ENCODE data around the gene CLMP. TPM values are rescaled to one million over a fixed set of nuclear protein-coding genes. Genes with fewer than 3 reads are reported as not detected.

Gene CLMP, protein sequence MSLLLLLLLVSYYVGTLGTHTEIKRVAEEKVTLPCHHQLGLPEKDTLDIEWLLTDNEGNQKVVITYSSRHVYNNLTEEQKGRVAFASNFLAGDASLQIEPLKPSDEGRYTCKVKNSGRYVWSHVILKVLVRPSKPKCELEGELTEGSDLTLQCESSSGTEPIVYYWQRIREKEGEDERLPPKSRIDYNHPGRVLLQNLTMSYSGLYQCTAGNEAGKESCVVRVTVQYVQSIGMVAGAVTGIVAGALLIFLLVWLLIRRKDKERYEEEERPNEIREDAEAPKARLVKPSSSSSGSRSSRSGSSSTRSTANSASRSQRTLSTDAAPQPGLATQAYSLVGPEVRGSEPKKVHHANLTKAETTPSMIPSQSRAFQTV
- total RNA-seq (under 1 TPM; 0.06 to 0.19 TPM), total RNA-seq (0 to 5.1 (median 0.64) reads per million in 172 experiments)
- polyA plus RNA-seq (2013, experiment 1 of 2): 0.44 TPM
- polyA plus RNA-seq (2013, experiment 2 of 2): 1.1 TPM

DNA sequence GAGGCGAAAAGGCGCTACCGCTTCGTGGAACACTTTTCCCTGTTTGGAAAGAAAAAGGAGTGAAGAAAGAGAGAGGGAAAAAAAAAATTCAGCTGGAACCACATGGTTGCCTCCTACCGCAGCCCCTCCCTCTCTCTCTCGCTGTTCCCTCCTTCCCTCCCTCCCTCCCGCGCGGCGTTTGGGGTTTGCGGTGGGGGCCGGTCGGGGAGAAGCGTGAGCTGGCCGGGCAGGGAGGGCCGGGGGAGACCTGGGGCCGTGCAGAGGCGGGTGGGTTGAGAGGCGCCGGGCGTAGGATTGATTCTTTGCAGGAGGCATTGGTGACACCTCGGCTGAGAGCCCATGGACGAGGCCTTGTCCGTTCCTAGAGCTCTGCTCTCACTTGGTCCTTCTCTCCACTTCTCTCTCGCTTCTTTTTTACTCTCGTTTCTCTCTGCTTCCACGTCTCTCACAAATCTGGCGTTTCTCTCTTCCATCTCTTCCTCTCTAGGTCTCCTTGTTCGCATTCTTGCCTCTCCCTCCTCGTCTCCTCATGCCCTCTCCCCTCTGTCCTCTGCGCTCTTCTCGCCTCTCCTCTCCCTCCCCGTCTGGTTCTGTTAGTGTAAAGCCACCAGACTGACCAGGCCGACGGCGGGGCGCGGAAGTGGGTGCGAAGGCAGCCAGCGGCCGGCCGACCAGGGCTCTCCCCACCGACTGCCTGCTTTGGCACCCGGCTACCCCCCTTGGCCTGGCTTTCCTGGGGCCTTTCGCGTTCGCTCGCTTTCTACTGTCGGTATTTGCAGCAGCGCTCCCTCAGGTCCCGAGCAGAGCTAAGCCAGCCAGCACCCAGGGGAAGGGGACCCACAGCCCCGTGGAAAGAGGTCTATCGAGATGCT, at the start of gene CLMP:
Gene CLMP, minus strand, starts transcription at position 61 of the 872 bp plus-strand sequence. CDS start 308 bp downstream, outside the sequence.
- Mint-ChIP-seq H3K9me3 (no peaks in the 10 kb centered on the region), H3K4me3 (peak within 1 kb of the TSS; percentile 82), H3K36me3 (ENCODE audit: low read depth) (no peaks in the 10 kb centered on the region), H3K27me3 (peaks cover 78% of the 10 kb centered on the region), H3K4me1 (ENCODE audit: low read depth) (peaks cover 25% of the 10 kb centered on the region), H3K27ac (no peak within 1 kb of the TSS)
- peaks cover 23% of the 10 kb centered on the region for H3K4me1 ChIP-seq (ENCODE audit: insufficient read depth, low read length)
- H3K36me3 ChIP-seq (ENCODE audit: insufficient read depth, low read length): no peaks in the 10 kb centered on the region
- ChIA-PET CTCF (no interaction called here), POLR2A (interaction anchor here (1.4 kb wide), 1 partner anchor 16 kb away, joined by 4 read pairs; no protein-coding TSS in a partner anchor)
- TF ChIP-seq, protein P1, sequence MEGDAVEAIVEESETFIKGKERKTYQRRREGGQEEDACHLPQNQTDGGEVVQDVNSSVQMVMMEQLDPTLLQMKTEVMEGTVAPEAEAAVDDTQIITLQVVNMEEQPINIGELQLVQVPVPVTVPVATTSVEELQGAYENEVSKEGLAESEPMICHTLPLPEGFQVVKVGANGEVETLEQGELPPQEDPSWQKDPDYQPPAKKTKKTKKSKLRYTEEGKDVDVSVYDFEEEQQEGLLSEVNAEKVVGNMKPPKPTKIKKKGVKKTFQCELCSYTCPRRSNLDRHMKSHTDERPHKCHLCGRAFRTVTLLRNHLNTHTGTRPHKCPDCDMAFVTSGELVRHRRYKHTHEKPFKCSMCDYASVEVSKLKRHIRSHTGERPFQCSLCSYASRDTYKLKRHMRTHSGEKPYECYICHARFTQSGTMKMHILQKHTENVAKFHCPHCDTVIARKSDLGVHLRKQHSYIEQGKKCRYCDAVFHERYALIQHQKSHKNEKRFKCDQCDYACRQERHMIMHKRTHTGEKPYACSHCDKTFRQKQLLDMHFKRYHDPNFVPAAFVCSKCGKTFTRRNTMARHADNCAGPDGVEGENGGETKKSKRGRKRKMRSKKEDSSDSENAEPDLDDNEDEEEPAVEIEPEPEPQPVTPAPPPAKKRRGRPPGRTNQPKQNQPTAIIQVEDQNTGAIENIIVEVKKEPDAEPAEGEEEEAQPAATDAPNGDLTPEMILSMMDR (IDR thresholded peaks at IDR 0.05): no peak
- DNase-seq (peak in 2 of 14 experiments; percentile 2), ATAC-seq (ENCODE audit: poor library complexity) (peak; percentile 32)
- H3K9me3 ChIP-seq (ENCODE audit: control insufficient read depth in 1 of 2, insufficient read depth in 1 of 2, low read length in 2 of 2): no peaks in the 10 kb centered on the region
- peak within 1 kb of the TSS; percentile 26 for H3K4me3 ChIP-seq (ENCODE audit: low read length)
- H3K27me3 ChIP-seq (ENCODE audit: control insufficient read depth in 1 of 2, insufficient read depth in 2 of 2, low read length in 2 of 2): peaks cover 43 to 69% of the 10 kb centered on the region in 2 experiments
- intact Hi-C loops (cut with DNase I, micrococcal nuclease): no loop called here
- no peak within 1 kb of the TSS for H3K27ac ChIP-seq (ENCODE audit: low read depth in 1 of 2, low read length in 2 of 2)

DNA sequence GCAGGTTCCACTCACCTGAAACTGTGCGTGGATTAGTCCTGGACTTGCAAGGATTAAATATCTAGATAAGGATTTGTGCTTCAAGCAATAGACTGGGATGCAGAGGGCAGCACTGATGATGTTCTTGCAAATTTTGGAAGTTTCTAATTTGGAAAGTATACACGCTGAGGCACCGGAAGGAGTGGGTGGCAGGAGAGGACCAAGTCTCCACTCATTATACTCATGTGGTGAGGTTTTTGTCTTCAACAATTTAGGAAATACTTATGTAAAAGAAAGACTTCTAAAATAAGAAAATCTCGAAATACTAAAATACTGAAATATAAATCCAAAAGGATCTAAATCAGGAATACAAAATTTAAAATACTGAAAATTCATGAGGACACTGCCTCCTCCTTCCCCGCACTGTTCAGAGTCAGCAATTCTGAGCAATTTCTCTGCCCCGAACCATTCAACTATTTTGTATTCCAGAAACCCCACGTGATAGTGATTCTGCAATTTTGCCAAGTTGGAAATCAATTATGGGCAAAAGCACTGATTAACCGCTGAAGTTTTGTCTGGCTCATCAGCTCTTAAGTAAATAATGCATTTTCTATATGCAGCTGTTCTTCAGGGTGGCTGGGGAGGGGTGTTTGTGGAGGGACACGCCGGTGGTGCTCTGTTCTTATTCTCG, 47.0 kb upstream of the CLMP start:
- no peaks in the 10 kb centered on the region for H3K4me1 Mint-ChIP-seq (ENCODE audit: low read depth)
- no peaks in the 10 kb centered on the region for H3K9me3 Mint-ChIP-seq
- ATAC-seq (ENCODE audit: poor library complexity): no peak
- ChIA-PET POLR2A (no interaction called here), CTCF (no interaction called here)
- TF ChIP-seq, protein P1 (IDR thresholded peaks at IDR 0.05): no peak
- Histone ChIP-seq H3K4me3 (ENCODE audit: low read length) (no peak overlapping the region), H3K27ac (ENCODE audit: low read depth in 1 of 2, low read length in 2 of 2) (no peak overlapping the region), H3K27me3 (ENCODE audit: control insufficient read depth in 1 of 2, insufficient read depth in 2 of 2, low read length in 2 of 2) (no peaks in the 10 kb centered on the region), H3K4me1 (ENCODE audit: insufficient read depth, low read length) (peaks cover 3% of the 10 kb centered on the region), H3K9me3 (ENCODE audit: control insufficient read depth in 1 of 2, insufficient read depth in 1 of 2, low read length in 2 of 2) (no peaks in the 10 kb centered on the region), H3K36me3 (ENCODE audit: insufficient read depth, low read length) (no peaks in the 10 kb centered on the region)
- no peak overlapping the region for H3K4me3 Mint-ChIP-seq
- intact Hi-C loops (cut with DNase I, micrococcal nuclease): loop anchor here in 1 of 2 experiments (10.0 kb wide), 1 partner anchor 217 kb away; no protein-coding TSS in a partner anchor
- no peak overlapping the region for H3K27ac Mint-ChIP-seq
- no peaks in the 10 kb centered on the region for H3K27me3 Mint-ChIP-seq
- no peak for DNase-seq
- no peaks in the 10 kb centered on the region for H3K36me3 Mint-ChIP-seq (ENCODE audit: low read depth)

DNA sequence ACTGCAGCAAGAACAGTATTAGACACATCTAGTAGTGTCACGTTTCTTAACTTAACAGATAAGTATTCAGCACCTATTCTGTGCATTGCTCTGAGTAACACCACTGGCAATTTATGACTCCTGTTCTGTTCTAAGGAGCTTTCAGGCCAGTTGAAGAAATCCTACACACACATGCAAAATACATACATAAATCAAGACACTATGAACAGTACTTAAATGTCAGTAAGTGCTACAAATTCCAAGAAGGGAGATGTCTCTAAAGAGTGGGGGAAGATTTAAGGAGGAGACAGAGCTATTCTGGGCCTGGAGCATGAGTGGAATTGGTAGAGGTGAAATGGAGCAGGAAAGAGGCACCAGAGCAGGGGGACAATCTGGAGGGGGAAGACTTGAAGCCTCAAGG, 46.2 kb upstream of the CLMP start:
- Histone ChIP-seq H3K36me3 (ENCODE audit: insufficient read depth, low read length) (no peaks in the 10 kb centered on the region), H3K4me3 (ENCODE audit: low read length) (no peak overlapping the region), H3K27ac (ENCODE audit: low read depth in 1 of 2, low read length in 2 of 2) (no peak overlapping the region), H3K4me1 (ENCODE audit: insufficient read depth, low read length) (no peaks in the 10 kb centered on the region), H3K27me3 (ENCODE audit: control insufficient read depth in 1 of 2, insufficient read depth in 2 of 2, low read length in 2 of 2) (no peaks in the 10 kb centered on the region), H3K9me3 (ENCODE audit: control insufficient read depth in 1 of 2, insufficient read depth in 1 of 2, low read length in 2 of 2) (no peaks in the 10 kb centered on the region)
- intact Hi-C loops (cut with DNase I, micrococcal nuclease): loop anchor here in 1 of 2 experiments (10.0 kb wide), 1 partner anchor 216 kb away; no protein-coding TSS in a partner anchor
- Mint-ChIP-seq H3K36me3 (ENCODE audit: low read depth) (no peaks in the 10 kb centered on the region), H3K27ac (no peak overlapping the region), H3K4me1 (ENCODE audit: low read depth) (no peaks in the 10 kb centered on the region), H3K9me3 (no peaks in the 10 kb centered on the region), H3K4me3 (no peak overlapping the region), H3K27me3 (no peaks in the 10 kb centered on the region)
- DNase-seq: no peak
- ChIA-PET CTCF (no interaction called here), POLR2A (no interaction called here)
- TF ChIP-seq, protein P1 (IDR thresholded peaks at IDR 0.05): no peak
- no peak for ATAC-seq (ENCODE audit: poor library complexity)
